ENCODE data around the gene PLAAT1. TPM values are rescaled to one million over a fixed set of nuclear protein-coding genes. Genes with fewer than 3 reads are reported as not detected.

The PLAAT1 gene
- polyA plus RNA-seq, 1 experiment, result 0.13 TPM

DNA sequence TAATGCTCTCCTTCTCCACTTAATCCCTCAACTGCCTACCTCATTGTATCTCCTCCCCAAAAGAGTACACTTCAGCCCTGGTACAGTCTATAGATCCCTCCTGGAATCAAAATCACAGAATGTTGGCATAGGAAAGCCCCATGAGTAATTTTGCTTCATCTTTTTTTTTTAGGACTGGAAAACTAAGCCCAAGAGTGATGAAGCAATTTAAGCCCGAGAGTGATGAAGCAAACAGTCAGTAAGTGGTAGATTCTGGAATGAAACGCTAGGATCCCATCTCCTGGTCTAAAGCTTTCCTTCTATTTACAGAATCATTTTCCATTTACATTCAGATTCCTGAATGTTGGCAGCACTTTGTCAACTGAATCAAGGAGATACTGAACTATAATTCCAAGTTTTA is 29.8 kb upstream of the PLAAT1 start:
- ChIA-PET CTCF (no interaction called here), POLR2A (no interaction called here)
- TF ChIP-seq, protein P1, sequence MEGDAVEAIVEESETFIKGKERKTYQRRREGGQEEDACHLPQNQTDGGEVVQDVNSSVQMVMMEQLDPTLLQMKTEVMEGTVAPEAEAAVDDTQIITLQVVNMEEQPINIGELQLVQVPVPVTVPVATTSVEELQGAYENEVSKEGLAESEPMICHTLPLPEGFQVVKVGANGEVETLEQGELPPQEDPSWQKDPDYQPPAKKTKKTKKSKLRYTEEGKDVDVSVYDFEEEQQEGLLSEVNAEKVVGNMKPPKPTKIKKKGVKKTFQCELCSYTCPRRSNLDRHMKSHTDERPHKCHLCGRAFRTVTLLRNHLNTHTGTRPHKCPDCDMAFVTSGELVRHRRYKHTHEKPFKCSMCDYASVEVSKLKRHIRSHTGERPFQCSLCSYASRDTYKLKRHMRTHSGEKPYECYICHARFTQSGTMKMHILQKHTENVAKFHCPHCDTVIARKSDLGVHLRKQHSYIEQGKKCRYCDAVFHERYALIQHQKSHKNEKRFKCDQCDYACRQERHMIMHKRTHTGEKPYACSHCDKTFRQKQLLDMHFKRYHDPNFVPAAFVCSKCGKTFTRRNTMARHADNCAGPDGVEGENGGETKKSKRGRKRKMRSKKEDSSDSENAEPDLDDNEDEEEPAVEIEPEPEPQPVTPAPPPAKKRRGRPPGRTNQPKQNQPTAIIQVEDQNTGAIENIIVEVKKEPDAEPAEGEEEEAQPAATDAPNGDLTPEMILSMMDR (IDR thresholded peaks at IDR 0.05; ENCODE audit: insufficient read depth, low read depth, low read length), result no peak
- H3K4me3 ChIP-seq (ENCODE audit: low read depth, low read length), result no peak overlapping the region
- no peak for DNase-seq (ENCODE audit: low read depth)
- no peaks in the 10 kb centered on the region for H3K36me3 ChIP-seq (ENCODE audit: control insufficient read depth, insufficient read depth, low read length)
- no peaks in the 10 kb centered on the region for H3K27me3 ChIP-seq (ENCODE audit: control insufficient read depth, insufficient read depth, low read length)

DNA sequence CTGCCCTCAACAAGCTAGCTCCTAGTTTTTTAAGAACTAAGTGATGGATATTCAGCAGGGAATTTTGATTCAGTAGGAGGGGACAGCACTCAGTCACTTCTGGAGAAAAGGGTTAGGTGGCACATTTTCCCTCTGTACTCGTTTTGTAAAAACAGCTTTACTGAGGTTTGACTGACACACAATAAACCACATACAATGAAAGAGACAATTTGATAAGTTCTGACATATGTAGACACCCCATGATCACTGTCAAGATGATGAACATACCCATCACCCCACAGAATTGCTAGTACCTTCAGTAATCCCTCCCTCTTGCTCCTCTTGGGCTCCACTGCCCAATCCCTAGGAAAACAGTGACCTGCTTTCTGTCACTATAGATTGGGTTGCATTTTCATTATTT is 29.0 kb upstream of the PLAAT1 start:
- CTCF ChIA-PET, result no interaction called here
- TF ChIP-seq, protein P1 (IDR thresholded peaks at IDR 0.05; ENCODE audit: insufficient read depth, low read depth, low read length), result no peak
- Histone ChIP-seq H3K27me3 (ENCODE audit: control insufficient read depth, insufficient read depth, low read length) (no peaks in the 10 kb centered on the region), H3K36me3 (ENCODE audit: control insufficient read depth, insufficient read depth, low read length) (no peaks in the 10 kb centered on the region), H3K4me3 (ENCODE audit: low read depth, low read length) (no peak overlapping the region)
- no peak for DNase-seq (ENCODE audit: low read depth)
- POLR2A ChIA-PET, result no interaction called here

DNA sequence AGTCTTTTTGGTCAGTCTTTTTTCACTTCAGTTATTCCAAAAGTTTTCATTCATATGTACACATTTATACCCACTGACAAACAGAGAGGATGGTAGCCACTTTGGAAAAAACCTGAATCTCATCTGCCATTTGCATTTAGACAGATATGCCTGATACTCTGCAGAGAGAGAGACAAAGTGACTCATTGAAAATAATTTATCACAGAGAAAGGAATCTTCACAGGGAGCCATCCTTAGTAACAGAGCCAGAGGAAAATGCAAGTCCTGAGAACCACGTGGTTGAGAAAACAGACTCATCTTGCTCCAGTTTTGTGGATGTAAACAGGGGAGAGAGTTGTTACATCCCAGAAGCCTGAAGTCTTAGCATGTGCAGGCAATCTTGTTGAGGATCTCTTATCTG is 28.2 kb upstream of the PLAAT1 start:
- TF ChIP-seq, protein P1 (IDR thresholded peaks at IDR 0.05; ENCODE audit: insufficient read depth, low read depth, low read length), result no peak
- Histone ChIP-seq H3K4me3 (ENCODE audit: low read depth, low read length) (no peak overlapping the region), H3K36me3 (ENCODE audit: control insufficient read depth, insufficient read depth, low read length) (no peaks in the 10 kb centered on the region), H3K27me3 (ENCODE audit: control insufficient read depth, insufficient read depth, low read length) (no peaks in the 10 kb centered on the region)
- no peak for DNase-seq (ENCODE audit: low read depth)
- POLR2A ChIA-PET, result no interaction called here
- CTCF ChIA-PET, result no interaction called here

DNA sequence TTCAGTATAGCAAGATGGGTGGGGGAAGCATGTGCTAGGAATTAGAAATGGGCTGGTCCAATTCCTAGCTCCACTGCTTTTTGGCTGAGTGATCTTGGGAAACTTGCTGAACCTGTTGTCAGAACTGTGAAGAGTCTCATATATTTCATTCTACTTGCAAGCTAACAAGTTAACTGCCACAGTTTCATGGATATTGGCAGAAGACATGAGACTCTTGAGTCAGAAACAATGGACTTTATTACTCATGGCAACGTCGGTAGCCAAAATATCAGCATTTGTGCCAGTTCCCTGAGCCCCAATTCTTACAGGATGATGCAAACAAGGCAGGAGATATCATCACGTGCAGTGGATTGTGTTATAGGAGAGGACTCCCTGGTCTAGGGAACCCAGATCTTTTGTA is 26.6 kb upstream of the PLAAT1 start:
- POLR2A ChIA-PET, result no interaction called here

DNA sequence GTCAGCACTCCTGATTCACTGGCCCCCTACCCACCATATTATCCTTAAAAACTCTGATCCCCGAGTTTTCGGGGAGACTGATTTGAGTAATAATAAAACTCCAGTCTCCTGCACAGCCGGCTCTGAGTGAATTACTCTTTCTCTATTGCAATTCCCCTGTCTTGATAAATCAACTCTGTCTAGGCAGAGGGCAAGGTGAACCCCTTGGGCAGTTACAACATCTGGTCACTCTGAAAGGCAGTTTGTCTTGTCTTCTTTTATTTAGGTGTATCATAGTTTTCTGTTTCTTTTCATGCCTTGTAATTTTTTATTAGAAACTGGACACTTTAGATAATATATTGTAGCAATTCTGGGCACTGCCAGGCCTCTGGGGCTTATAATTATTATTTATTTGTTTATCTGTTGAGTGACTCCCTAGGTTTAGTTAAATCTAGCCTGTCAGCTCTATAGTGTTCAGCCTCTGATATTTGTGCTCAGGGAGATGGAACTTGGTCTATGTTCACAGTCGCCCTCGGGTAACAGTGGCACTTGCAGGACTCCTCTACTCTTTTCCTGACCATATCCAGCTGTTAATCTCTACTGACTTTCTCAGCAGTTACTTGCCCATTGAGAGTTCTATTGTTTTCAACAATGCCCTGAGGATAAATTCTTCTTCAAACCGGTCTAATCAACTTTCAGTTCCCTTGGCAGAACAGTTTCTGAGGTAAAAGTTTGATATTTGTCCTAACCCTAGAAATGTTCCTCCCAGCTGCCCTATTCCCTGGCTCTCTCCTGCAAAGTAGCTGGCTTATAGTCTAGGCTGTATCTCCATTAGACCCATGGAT is 15.5 kb upstream of the PLAAT1 start:
- DNase-seq (ENCODE audit: low read depth), result no peak
- H3K36me3 ChIP-seq (ENCODE audit: control insufficient read depth, insufficient read depth, low read length), result no peaks in the 10 kb centered on the region
- TF ChIP-seq, protein P1 (IDR thresholded peaks at IDR 0.05; ENCODE audit: insufficient read depth, low read depth, low read length), result no peak
- ChIA-PET CTCF (interaction anchor here (0.6 kb wide), 1 partner anchor 413 kb away, joined by 3 read pairs; no protein-coding TSS in a partner anchor), POLR2A (no interaction called here)
- no peaks in the 10 kb centered on the region for H3K27me3 ChIP-seq (ENCODE audit: control insufficient read depth, insufficient read depth, low read length)
- H3K4me3 ChIP-seq (ENCODE audit: low read depth, low read length), result no peak overlapping the region

More for the DNA sequence above, 26.6 kb upstream of the PLAAT1 start:
- no peak overlapping the region for H3K4me3 ChIP-seq (ENCODE audit: low read depth, low read length)
- H3K36me3 ChIP-seq (ENCODE audit: control insufficient read depth, insufficient read depth, low read length), result no peaks in the 10 kb centered on the region
- TF ChIP-seq, protein P1 (IDR thresholded peaks at IDR 0.05; ENCODE audit: insufficient read depth, low read depth, low read length), result no peak
- DNase-seq (ENCODE audit: low read depth), result no peak
- H3K27me3 ChIP-seq (ENCODE audit: control insufficient read depth, insufficient read depth, low read length), result no peaks in the 10 kb centered on the region
- CTCF ChIA-PET, result no interaction called here
